Sigmoid colon (tissue), 4 donors: ENCODE results near the gene TTC39B.

Source experiments
- CTCF ChIP-seq, 4 experiments: fragments of 450-650 bp in 3 of 4; fragments of 200-600 bp in 1 of 4; IDR thresholded peaks; one replicate each; pipeline ENCODE4 v1.5.1; 2016 to 2019; ENCODE audit warnings: antibody characterized with exemption in 4 of 4, mild to moderate bottlenecking in 3 of 4, moderate library complexity in 2 of 4
- EP300 ChIP-seq, 4 donors: sonication (generic); formaldehyde crosslinking; IDR thresholded peaks; one replicate each; pipeline ENCODE4 v1.6.1; 2017; ENCODE audit warnings: antibody characterized with exemption in 4 of 4
- POLR2A ChIP-seq, 2 donors: fragments of 450-650 bp; IDR thresholded peaks; one replicate each; pipeline ENCODE4 v1.6.1; 2016; ENCODE audit warnings: antibody characterized with exemption in 2 of 2, mild to moderate bottlenecking in 2 of 2, moderate library complexity in 2 of 2
- POLR2AphosphoS5 ChIP-seq, 4 donors: sonication (generic); formaldehyde crosslinking; IDR thresholded peaks; one replicate each; pipeline ENCODE4 v1.6.1; 2017; ENCODE audit warnings: antibody characterized with exemption in 4 of 4

GRCh38 chr9:15211815-15212495 lies 95.1 kb downstream of the TTC39B start:
- TF ChIP-seq CTCF (IDR thresholded peaks at IDR 0.05): no peak
- no peak for TF ChIP-seq EP300 (IDR thresholded peaks at IDR 0.05)
- no peak for TF ChIP-seq POLR2AphosphoS5 (IDR thresholded peaks at IDR 0.05)
- no peak for TF ChIP-seq POLR2A (IDR thresholded peaks at IDR 0.05)
